GM18511 (cell line): ENCODE results near the gene ARHGEF17.

ENCODE experiments used
- ATAC-seq: cut with Tn5 transposase; IDR thresholded peaks from one replicate; pipeline ENCODE4 v1.9.1; 2021; ENCODE audit warnings: mild to moderate bottlenecking, moderate library complexity; ENCODE audit not compliant: unreplicated experiment

The ARHGEF17 gene

GRCh38 chr11:73312036-73312435 is 4.0 kb downstream of the ARHGEF17 start:
- no peak for ATAC-seq

DNA sequence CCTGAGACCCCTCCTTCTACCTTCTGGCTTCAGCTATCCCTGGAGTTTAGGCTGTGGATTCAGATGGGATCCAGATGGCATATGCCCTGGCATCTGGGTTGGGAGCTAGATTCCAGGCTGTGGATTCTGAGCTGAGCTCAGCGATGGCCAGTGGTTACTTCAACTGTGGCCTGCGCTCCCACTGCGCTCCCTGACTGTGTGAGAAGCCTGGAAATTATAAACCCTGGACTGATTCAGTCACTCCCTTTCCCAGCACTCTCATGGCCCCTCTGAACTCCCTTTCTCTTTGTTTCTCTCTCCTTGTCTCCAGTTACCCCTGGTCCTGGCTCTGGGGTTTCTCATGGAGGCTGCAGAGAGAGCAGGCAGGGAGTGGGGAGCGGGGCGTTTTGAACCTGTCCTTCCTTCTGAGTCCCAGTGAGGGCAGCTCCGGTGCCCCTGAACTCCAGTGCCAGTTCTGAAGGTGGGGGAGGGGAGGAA is 4.8 kb downstream of the ARHGEF17 start:
- ATAC-seq = no peak

GRCh38 chr11:73313652-73314051 is 5.6 kb downstream of the ARHGEF17 start:
- ATAC-seq = no peak

- ATAC-seq = no peak
Observed at GRCh38 chr11:73314117-73314961, 6.3 kb downstream of the ARHGEF17 start.

GRCh38 chr11:73315293-73316020 is 7.4 kb downstream of the ARHGEF17 start:
- no peak for ATAC-seq

DNA sequence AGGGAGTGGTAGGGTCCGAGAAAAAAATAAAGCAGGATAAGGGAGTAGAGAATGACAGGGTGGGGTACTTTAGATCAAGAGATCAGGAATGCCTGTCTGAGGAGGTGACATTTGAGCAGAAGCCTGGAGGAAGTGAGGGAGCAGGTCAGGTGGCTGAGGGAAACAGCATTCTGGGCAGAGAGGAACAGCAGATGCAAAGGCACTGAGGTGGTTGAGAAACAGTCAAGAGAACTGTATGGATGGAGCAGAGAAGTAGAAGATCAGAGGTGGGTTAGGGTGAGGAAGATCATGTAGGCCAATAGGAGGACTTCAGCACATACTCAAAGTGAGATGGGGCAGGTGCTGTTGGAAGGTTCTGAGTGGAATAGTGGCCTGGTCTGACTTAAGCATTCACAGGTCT is 8.3 kb downstream of the ARHGEF17 start:
- ATAC-seq = no peak

DNA sequence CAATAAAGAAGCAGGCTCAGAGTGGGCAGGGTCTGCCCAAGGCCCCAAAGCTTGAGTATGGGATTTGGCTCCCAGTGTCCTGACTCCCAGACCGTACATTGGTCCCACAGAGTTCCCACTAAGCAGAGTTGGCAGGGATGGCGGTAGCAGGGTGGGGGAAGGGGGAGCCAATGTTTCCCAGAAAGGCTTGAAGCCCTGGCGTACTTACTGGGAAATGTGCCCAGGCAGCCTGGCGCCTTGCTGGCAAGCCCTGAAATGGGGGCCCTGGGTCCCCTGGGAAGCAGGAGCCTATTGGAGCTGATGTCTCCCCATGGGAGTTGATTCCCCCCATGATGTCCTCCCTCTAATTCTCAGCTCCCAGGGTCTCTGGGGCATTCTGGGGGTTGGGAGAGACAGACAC is 9.3 kb downstream of the ARHGEF17 start:
- no peak for ATAC-seq

DNA sequence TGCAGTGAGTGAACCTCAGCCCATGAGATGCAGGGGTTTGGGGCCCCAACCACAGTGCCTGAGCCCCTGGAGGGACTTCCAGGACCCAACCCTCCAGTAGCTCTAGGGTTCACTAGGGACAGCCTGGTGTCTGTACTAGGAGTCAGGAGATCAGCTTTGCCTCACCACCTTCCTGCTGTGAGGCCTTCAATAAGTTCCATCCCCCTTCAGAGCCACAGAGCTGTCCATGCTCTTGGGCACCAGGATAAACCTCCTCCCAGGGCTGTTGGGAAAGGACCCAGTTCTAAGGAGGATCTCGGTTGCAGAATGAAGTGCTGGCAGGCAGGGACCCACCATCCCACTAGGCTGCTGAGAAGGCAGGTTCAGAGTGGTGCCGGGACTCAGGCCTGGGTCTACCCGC is 9.7 kb downstream of the ARHGEF17 start:
- no peak for ATAC-seq

GRCh38 chr11:73318501-73319011 is 10.5 kb downstream of the ARHGEF17 start:
- ATAC-seq = no peak

DNA sequence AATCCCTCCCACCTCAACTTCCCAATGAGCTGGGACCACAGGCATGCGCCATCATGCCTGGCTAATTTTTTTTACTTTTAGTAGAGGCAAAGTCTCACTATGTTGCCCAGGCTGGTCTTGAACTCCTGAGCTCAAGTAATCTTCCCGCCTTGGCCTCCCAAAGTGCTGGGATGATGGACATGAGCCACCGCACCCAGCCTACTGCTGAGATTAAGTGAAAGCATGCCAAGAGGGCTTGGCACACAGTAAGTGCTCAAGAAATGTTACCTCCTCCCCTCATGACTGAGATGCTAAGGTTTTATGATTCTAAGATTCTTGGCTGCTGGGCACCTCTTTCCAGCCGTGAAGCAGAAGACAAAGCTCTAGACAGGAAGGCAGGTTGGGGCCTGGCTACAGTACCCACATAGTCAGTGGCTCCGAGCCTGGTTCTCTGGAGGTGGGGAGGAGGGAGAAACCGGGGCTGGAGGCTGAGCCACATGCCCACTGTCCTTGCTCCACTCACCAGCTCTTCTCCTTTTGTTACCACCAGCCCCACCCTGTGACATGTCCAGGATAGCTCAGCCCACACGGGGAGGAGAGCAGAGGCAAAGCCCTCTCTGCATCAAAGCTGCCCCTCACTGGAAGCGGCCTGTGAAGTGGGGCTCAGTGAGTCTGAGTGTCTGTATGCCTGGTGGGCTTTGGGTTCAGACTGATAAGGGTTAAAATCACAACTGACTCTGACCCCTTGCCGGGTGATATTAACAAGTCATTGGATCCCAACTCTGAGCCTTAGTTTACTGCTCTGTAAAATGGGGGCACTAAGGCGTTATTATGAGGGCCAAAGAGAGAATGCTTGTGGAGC is 12.9 kb downstream of the ARHGEF17 start:
- ATAC-seq = no peak

- no peak for ATAC-seq
Observed at GRCh38 chr11:73321604-73322381, 13.7 kb downstream of the ARHGEF17 start.

DNA sequence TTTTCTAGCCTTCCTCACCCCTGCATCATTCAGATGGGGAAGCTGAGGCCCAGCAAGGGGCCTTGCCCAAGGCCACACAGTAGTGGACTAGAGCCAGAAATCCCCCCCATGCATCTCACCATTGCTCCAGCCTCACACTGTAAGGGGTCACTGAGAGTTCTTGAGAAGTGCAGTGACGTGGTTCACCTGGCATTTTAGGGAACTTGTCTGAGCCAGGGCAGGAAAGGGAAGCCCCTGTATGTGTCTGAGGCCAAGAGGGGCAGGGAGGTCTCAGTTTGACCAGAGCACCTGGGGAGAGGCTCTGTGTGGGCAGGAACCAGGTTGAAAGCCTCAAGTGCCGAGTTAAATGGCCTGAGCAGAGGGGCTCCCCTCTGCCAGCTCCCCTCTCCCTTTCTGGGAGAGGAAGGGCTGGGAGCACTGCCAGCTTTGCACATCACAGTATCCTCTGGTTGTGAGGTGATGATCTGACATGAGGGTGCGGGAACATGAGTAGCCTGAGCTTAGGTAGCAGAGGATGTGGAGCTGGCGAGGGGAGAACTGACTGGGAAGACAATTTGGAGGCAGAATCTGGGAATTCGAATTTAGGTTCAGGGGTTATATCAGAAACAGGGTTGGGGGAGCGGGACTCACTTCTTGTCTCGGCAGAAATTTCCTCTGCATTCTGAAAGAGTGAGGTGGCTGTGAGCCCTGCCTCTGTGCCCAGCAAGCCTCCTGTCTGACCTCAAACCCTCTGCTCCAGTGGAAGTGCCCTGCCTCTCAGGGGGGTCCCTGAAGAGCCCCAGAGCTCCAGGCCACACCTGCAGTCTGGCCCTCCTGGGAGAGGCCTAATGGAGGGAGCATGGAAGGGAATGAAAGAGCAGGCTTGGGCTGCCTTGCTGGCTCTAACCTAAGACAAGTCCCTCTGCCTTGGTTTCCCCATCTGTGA is 14.6 kb downstream of the ARHGEF17 start:
- ATAC-seq = no peak

DNA sequence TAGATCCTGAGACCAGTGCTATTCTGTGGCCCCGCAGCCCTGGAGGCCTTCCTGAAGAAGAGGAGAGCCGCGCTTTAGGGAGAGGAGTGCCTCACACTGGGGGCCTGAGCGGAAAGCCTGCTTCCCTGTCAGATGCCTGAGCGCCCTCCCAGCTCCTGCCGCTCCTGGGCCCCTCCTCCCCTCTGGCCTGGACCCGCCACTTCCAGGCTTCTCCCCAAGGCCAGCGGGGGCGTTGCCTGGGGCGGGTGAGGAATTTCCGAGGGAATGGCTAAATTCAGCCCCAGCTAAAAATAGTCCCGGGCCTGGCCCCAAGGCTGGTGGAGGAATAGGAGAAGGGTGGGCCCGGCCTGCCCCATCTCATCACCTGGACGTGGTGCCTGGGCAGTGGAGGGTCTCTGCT is 15.4 kb downstream of the ARHGEF17 start:
- ATAC-seq = no peak

DNA sequence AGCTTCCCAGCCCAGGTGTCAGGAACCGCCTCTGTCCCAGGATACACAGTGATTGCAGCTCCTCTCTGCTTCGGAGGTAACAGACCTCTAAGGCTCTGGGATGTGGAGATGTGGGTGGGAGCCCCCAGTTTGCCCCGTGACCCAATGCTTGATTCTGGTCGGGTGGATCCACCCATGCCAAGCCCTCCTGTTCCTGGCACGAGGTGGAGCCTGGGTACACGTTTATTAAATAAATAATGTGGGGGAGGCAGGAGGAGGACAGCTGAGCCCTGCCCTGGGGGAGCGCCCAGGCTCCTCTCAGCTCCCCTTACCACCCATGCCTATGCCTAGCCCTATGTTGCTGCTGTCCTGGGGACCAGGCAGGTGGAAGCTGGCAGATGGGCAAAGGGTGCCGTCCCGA is 16.0 kb downstream of the ARHGEF17 start:
- no peak for ATAC-seq

DNA sequence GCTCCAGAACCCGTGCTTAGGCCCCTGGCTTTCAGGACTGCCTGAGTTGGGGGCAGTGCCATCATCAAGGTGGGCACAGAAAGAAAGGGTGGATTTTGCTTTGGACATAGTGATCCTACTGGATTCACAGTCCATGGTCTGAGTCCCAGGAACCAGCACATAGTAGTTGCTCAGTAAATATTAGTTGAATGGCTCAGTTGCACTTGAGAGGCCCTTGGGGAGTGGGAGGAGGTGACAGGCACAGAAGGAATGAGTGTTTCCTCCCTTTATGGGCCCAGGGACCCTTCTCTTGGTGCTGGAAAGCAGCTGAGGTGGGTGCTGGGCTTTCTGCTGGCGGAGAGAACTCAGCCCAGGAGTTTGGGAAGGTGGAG is 16.6 kb downstream of the ARHGEF17 start:
- peak; percentile 12 for ATAC-seq

DNA sequence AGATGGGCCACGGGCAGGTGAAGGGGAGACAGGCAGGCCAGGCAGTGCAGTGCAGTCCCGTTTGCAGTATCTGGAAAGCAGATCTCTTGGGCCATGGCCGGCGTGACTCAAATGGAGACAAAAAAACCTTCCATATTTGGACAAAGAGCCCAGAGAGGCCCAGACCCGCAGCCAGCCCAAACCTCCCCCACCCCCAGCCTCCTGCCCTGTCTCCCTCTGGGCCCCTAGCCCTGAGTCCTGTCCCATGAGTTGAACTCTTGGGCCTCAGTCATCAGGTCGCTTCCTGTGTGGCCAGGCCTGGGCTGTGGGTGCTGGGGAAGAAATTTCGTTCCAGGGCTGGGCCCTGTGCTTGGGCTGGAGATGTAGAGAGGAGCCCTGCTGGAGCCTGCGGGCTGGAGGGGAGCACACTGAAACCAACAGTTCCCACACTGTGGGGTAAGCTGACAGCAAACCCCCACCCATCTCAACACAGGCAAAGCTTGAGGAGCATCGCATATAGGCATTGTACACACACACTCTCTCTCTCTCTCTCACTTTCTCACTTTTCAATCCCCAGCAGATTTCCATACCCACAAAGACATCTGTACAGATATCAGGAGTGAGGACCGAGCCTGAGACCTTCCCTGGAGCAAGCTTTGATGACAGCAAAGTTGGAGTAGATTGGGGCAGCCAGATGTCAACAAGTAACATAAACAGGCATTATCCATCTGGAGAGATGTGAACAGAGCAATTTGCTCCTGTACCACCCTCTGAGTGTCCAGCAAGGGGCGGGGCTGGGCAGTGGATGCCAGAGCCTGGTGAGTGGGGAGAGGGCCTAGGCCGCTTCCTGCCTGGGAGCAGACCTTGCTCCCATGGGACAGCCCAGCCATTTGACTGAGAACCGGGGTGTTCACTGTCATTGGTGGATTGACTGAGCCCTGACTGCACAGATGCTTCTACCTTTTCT is 17.2 kb downstream of the ARHGEF17 start:
- peak; percentile 78 for ATAC-seq

DNA sequence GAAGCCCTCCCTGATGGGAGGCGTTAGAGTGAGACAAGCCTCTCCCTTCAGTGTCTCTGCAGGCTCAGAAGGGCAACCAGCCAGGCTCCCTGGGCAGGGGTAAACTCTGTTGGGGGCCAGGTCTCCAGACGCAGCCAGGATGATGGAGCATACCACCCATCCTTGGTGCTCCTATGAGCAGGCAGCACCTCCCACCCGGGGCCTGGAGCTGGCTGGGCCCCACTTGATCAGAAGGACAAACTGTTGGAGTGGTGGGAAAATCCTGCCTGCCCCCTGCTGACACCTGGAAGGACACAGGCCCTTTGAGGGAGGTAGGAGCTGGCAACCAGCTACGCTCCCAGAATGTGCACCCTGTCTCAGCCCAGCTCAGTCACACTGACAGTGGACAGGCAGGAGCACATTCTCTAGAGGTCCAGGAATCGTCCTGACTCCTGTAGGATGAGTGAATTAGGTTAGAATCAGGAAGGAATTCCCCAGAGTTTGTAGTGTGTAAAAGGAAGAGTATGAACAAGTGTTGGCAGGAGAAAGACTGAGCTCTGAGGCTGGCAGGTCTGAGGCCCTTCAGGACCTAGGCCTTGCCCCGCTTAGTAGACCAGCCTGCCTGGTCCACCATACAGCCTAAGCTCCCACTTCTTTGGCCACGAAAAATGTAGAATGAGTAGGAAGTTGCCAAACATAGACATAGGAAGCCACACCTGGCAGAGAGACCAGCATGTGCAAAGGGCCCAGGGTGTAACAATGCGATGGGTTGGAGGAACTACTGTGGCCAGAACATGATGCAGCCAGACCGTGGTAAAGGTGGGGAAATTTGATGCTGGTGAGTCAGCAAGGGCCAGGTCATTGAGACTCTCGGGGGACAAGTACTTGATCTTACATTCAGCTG is 19.1 kb downstream of the ARHGEF17 start:
- ATAC-seq = no peak
